SH-SY5Y (cell line): ENCODE results near the gene NBEA.
A peak's percentile ranks its signal among the peaks of the same experiment; 100 is the strongest.

Experiments used
- GATA2 ChIP-seq: IDR thresholded peaks from 2 replicates; pipeline ENCODE4 v1.6.1; 2011; ENCODE audit warnings: mild to moderate bottlenecking, low read depth, low read length
- GATA3 ChIP-seq: IDR thresholded peaks from 2 replicates; pipeline ENCODE4 v1.6.1; 2011; ENCODE audit warnings: low read depth, mild to moderate bottlenecking, low read length, moderate library complexity

NBEA gene

DNA sequence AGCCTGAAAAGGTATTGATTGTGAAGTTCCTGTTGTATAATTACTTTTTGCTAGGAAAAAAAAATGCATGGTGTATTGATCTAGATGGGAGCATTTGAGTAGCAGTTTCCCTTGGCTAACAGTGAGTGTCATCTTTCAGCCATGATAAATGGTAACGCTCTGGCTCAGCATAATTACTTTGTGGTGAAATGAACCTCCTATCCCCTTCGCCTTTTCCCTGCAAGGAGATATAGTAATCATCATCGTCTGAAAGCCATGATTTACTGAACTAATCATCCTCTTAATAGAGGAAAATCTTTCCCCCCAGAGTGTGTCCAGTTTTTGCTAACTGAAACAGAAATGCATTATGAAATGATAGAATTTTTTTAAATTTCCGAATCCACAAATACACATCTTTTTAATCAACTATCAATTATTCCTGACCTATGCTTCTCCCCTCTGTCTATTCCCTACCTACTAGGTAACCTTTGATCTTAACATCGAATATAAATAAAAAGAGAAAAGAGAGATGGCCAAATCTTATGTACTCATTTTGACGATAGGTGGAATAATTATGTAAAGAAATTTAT, 445.7 kb downstream of the NBEA start:
- TF ChIP-seq GATA3 = no peak

DNA sequence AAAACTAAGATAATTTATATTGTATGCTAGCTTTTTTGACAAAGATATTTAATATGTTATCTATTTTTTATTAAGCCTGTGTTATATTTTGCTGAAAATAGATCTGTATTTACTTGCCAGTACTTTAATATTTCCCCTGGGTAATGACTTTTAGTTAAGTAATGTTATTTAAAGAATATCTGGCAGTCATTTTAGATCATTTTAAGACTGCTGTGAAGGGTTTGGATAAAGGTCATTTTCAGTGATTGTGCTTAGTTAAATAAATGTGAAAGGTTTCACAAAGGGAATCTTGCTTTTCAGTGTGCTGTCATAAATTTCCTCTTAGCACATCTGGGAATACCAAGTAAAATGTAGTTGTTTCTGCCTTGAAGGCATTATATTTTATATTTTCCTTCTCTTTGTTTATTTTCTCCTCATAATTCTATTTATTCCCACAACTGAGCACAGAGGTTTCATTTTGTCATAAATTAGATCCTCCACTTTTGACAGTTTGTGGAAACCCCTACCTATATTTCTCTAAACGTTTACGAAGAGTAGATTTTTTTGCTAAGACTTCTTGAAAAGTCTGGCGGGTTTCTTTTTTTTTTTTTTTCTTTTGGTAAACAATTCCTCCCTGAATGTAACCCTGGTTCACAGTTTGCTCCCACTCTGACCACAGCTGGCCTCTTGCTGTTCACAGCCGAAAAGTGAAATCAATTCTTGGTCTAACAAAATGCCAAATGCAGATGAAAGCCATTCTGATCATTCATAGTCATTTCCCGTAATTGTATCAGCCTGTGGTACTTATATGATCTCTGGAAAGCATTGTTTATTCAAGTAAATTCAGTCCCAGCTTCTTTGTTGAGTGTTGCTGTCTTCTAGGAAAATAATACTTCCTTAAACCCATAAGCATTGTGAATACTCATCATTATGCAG, 446.6 kb downstream of the NBEA start:
- TF ChIP-seq GATA3 (no peak), GATA2 (no peak)

DNA sequence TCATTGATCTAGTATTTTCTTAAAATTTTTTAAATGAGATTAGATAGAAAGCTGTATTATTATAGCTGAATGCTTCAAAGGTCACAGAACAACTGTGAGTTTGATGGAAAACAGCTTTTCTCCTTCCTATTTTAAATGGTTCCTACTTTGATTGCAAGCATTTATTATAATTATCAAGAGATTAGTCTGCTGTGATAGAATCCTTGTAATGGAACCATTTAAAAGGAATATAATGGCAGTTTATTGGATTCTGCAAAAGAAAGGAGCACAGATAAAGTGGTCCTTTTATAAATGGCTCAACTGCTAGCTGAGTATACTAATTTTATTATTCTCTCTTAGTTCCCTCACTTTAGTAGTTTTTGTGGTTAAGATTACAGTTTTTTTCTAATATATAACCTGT, 447.5 kb downstream of the NBEA start:
- TF ChIP-seq GATA2 = no peak; the same call in 1 of the 2 replicates
- TF ChIP-seq GATA3 = peak; percentile 68

DNA sequence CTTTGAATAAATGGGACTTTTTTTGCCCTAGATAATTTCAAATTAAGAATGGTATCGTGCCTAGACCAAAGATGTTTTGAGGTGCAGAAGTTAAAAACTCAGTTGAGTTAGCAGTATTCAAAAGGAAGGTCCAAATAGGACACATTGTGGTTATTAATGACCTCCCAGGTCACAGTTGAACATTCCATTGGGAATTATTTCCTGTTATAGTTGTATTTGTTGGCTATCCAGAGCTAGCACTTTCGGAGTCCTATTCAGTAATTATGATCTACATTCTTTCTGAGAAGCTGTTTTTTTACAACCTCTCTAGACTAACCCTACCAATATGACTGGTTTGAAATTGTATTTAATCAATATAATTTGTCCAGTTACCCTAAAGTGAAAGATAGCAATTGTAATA, 450.7 kb downstream of the NBEA start:
- TF ChIP-seq GATA2 (no peak), GATA3 (no peak)

DNA sequence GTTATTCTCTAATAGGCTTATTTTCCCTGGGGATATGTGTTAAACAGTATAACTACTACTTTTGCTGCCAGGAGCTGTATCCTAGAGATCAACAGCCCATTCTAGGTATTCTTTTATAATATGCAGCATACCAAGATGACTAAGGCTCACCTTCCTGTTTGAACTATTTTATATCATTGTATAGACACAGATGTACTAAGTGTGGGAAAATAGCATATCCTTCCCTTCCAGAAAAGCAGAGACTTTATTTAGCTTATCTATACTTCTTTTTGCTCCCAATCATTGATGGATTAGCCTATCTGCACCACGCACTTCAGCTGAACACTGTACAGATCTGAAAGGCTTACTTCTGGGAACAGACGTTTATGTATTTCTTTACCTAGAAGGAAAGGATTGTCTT, 451.8 kb downstream of the NBEA start:
- TF ChIP-seq GATA2 (no peak), GATA3 (no peak)

DNA sequence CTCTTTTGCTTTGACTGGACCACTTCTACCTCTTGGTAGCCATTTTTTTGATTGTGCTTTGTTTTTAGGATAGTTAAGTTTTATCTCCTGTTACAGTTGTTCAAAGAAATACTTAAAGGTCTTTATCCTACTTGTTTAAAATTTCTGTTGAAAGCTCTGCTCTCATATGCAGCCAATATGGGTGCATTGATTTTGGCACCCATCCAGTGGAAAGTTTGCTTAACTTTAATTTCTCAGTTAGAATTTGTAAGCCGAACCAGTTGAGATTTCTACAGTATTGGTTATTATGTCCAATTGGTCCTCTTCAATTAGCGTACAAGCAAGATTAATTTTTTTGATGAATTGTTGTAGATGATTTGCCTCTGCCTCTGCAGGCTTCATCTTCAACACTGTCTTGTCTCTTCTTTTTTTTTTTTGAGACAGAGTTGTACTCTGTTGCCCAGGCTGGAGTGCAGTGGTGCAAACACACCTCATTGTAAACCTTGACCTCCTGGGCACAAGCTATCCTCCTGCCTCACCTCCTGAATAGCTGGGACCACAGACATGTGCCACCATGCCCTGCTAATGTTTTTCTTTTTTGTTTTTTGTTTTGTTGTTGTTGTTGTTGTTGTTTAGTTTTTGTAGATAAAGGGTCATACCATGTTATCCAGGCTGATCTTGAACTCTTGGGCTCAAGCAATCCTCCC, 469.1 kb downstream of the NBEA start:
- TF ChIP-seq GATA3 = no peak
- TF ChIP-seq GATA2 = no peak

DNA sequence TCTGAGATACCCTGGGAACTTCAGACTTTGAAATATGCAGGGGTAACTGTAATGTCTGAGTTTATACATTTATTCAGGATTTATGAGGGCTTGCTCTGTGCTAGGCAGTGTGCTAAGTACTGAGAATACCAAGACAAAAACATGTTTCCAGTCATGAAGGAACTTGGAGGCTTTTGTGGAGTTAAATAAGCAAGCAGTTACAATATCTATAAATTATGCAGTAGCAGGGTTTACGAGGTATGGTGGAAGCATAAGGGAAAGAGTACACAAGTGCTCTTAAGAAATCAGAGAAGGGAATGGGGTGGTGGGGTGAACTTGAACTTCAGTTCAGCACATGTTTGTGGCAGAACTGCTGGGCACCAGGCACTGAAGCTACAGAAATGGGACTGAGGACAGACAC, 506.4 kb downstream of the NBEA start:
- no peak for TF ChIP-seq GATA2
- no peak for TF ChIP-seq GATA3

DNA sequence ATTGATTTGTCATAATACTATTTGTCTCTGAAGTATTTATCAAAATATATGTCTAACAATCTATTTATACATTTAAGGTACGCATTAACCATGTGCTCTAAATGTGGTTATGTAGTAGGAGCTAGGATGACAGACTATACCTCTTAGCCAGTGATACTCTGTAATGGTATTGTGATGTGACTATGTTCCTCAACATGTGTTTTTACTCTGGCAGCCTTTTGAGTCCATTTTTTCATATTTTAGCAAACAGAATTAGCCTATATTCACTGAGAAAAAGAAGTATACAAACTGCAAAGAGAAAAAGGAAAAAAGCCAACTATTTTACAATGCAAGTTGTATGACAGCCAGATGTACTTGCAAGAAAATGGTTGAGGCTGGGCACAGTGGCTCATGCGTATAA, 507.8 kb downstream of the NBEA start:
- no peak for TF ChIP-seq GATA3
- no peak for TF ChIP-seq GATA2

DNA sequence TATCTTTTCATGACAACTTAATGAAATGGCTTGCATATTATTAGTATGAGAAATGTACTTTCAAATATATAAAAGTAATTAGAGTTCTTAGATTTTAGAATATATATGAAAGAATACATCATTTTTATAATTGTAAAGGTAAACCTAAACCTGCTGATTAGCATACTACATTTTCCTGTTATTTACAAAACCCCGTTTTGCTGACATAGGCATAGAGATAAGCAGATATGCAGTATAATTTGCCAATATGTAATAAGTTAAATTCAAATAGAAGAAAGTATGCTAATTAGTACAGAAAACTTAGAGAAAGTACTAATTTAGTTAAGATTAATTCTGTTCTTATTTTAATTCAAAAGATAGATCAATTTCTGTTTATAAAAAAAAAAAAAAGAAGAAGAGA, 513.0 kb downstream of the NBEA start:
- no peak for TF ChIP-seq GATA2
- TF ChIP-seq GATA3 = no peak

DNA sequence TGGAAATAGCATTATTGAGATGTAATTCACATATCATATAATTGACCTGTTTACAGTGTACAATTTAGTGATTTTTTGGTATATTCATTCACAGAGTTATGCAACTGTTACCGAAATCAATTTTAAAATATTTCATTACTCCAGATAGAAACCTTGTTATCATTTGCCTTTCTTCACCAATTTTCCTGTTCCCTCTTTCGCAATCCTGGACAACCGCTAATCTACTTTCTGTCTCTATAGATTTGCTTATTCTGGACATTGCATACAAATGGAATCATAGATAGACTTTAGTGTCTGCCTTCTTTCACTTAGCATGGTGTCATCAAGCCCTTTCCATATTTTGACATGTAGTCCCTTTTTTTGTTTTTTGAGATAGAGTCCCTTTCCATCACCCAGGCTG, 515.2 kb downstream of the NBEA start:
- TF ChIP-seq GATA2 = no peak

DNA sequence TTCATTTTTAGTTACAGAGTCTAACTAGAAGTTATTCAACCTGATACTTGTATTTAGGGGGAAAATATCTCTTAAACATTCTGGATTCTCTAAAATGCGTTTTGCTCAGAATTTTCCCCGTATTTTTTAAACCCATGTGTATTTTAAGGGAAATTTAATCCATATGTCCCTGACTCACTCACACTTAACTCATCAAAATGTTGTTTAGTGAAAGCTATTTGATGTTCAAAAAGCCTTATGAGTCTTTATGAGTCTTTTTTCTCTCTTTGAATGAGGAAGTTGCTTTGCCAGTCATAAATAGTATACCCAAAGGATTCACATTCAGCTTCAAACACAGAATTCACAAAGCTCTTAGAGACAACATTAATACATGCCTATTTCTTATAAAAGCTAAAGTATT, 518.0 kb downstream of the NBEA start:
- TF ChIP-seq GATA2 = no peak
- TF ChIP-seq GATA3 = no peak

DNA sequence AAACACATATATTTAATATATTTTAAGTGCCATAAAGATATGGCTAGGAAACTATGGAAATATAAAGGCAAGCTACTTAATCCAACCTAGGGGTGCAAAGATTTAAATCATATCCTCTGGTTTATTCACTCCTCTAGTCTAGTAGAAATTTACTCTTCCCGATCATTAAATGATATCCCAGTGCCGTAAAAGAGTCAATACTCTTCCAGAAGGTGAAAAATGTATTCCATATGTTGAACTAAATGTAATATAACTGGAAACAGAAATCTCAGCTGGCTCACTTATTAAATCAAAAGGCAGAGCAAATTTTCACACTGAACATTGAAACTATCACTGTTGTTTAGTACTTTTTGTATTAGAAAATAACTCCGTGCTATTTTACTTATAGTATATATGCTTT, 523.3 kb downstream of the NBEA start:
- TF ChIP-seq GATA3 = peak; percentile 41; the same call in 1 of the 2 replicates
- TF ChIP-seq GATA2 = no peak

DNA sequence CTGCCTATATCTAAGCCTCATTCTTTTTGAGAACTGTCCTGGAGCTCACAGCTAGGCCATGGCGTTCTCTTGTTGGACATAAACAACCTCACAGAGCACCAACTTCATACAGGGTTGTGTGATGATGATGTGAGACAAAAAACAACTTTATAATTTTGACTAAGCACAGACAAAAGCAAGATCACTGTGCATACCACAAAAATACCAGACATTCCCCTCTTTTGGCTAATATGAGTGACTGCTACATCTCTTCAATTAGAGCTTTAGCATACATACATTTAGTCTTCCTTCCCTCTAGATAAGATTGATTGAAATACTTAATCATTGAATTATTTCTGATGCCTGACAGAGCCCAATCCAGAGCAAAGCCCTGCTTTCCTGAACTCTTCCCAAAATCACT, 526.1 kb downstream of the NBEA start:
- TF ChIP-seq GATA3 (no peak), GATA2 (no peak)

DNA sequence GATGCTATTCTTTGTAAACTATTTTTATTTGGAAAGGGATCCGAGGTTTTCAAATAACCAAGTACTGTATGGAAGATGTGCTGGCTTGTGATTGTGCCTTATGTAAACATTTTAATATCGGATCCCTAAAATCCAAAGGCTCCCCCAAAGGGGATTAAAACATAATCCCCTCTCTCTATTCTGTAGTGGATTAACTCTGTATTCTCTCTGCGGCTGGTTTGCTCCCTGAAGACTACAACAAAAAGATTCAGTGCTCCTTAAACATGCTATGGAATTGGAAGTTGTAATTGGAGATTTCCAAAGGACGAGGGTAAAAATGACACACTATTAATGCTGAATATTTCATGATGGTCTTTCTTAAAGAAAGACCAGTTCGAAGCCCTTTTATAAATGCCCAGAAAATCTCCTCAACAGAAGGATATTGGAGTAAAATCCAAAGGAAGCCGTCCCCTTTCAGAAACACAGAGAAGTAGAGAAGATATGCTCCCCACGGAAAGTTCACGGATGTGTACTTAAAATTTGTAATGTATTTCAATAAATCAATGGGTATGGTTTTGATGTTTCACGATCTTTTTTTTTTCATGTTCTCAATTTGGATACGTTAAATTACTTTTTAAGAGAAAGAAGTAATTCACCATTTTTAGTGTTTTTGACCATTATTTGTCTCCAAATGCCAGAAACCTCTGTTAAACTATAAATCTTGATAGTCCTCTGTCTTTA, 527.9 kb downstream of the NBEA start:
- TF ChIP-seq GATA2 (no peak), GATA3 (no peak)
